H9 (cell line): ENCODE results near the gene CRCP. TPM values are rescaled to one million over a fixed set of nuclear protein-coding genes. Genes with fewer than 3 reads are reported as not detected.

ENCODE experiments used
- DNase-seq: peaks from one replicate; pipeline ENCODE4 v3.0.0-alpha.2; 2017
- H2AFZ ChIP-seq: one replicate; pipeline ENCODE4 v1.6.1; 2013; ENCODE audit warnings: mild to moderate bottlenecking, low read length, control low read depth, moderate library complexity
- H2AK5ac ChIP-seq: 2 replicates; pipeline ENCODE4 v1.6.1; 2013; ENCODE audit warnings: low read length, control low read depth, mixed read lengths; ENCODE audit not compliant: insufficient read length
- H2BK120ac ChIP-seq: one replicate; pipeline ENCODE4 v1.6.1; 2013; ENCODE audit warnings: low read depth, mild to moderate bottlenecking, low read length, control low read depth, inconsistent platforms; ENCODE audit not compliant: poor library complexity, severe bottlenecking
- H2BK12ac ChIP-seq: 2 replicates; pipeline ENCODE4 v1.6.1; 2013; ENCODE audit warnings: low read length, control low read depth, mixed read lengths, low read depth; ENCODE audit not compliant: insufficient read length
- H2BK15ac ChIP-seq: 2 replicates; pipeline ENCODE4 v1.6.1; 2013; ENCODE audit warnings: low read depth, low read length, control low read depth
- H2BK20ac ChIP-seq: one replicate; pipeline ENCODE4 v1.6.1; 2013; ENCODE audit warnings: low read depth, mild to moderate bottlenecking, low read length, control low read depth, inconsistent platforms; ENCODE audit not compliant: poor library complexity, severe bottlenecking
- H2BK5ac ChIP-seq: 2 replicates; pipeline ENCODE4 v1.6.1; 2013; ENCODE audit warnings: low read length, control low read depth, mixed read lengths; ENCODE audit not compliant: insufficient read length
- H3K14ac ChIP-seq: 2 replicates; pipeline ENCODE4 v1.6.1; 2013; ENCODE audit warnings: low read length, control low read depth; ENCODE audit not compliant: insufficient read depth
- H3K18ac ChIP-seq: 2 replicates; pipeline ENCODE4 v1.6.1; 2013; ENCODE audit warnings: low read depth, mild to moderate bottlenecking, mixed read lengths, low read length, control low read depth; ENCODE audit not compliant: insufficient read length
- H3K23ac ChIP-seq: 2 replicates; pipeline ENCODE4 v1.6.1; 2013; ENCODE audit warnings: low read length, control low read depth, mixed read lengths, low read depth; ENCODE audit not compliant: insufficient read length
- H3K23me2 ChIP-seq: 2 replicates; pipeline ENCODE4 v1.6.1; 2013; ENCODE audit warnings: low read depth, mild to moderate bottlenecking, mixed read lengths, low read length, control low read depth; ENCODE audit not compliant: insufficient read length, poor library complexity, severe bottlenecking
- H3K27ac ChIP-seq: 2 replicates; pipeline ENCODE4 v1.5.1; 2013; ENCODE audit warnings: low read length, control low read depth, mixed read lengths, low read depth; ENCODE audit not compliant: insufficient read length
- H3K27me3 ChIP-seq: 2 replicates; pipeline ENCODE4 v1.6.1; 2013; ENCODE audit warnings: low read length, control low read depth, inconsistent platforms; ENCODE audit not compliant: insufficient read depth
- H3K4ac ChIP-seq: 2 replicates; pipeline ENCODE4 v1.6.1; 2013; ENCODE audit warnings: low read depth, mild to moderate bottlenecking, control low read depth, inconsistent platforms, low read length, moderate library complexity
- H3K4me1 ChIP-seq: 2 replicates; pipeline ENCODE4 v1.6.1; 2013; ENCODE audit warnings: low read length, control low read depth, inconsistent platforms; ENCODE audit not compliant: insufficient read depth
- H3K4me2 ChIP-seq: 2 replicates; pipeline ENCODE4 v1.6.1; 2013; ENCODE audit warnings: low read length, control low read depth, mixed read lengths; ENCODE audit not compliant: insufficient read length, insufficient read depth
- H3K56ac ChIP-seq: 2 replicates; pipeline ENCODE4 v1.6.1; 2013; ENCODE audit warnings: low read depth, mild to moderate bottlenecking, mixed read lengths, low read length, control low read depth; ENCODE audit not compliant: insufficient read length
- H3K79me1 ChIP-seq: 2 replicates; pipeline ENCODE4 v1.6.1; 2013; ENCODE audit warnings: low read depth, mild to moderate bottlenecking, moderate library complexity, low read length, control low read depth, inconsistent platforms; ENCODE audit not compliant: insufficient read depth, poor library complexity, severe bottlenecking
- H3K79me2 ChIP-seq: 2 replicates; pipeline ENCODE4 v1.6.1; 2013; ENCODE audit warnings: low read length, control low read depth, inconsistent platforms; ENCODE audit not compliant: insufficient read depth
- H3K9ac ChIP-seq: 2 replicates; pipeline ENCODE4 v1.6.1; 2013; ENCODE audit warnings: low read length, control low read depth, mixed read lengths; ENCODE audit not compliant: insufficient read length; ENCODE audit errors: extremely low read depth
- H3K9me3 ChIP-seq: one replicate; pipeline ENCODE4 v1.6.1; 2013; ENCODE audit warnings: low read depth, low read length, inconsistent platforms; ENCODE audit not compliant: control insufficient read depth
- H3T11ph ChIP-seq: one replicate; pipeline ENCODE4 v1.6.1; 2013; ENCODE audit warnings: mild to moderate bottlenecking, low read length, control low read depth, inconsistent platforms
- H4K20me1 ChIP-seq: one replicate; pipeline ENCODE4 v1.6.1; 2013; ENCODE audit not compliant: control insufficient read depth, insufficient read length, insufficient read depth
- H4K5ac ChIP-seq: 2 replicates; pipeline ENCODE4 v1.6.1; 2013; ENCODE audit warnings: low read depth, mild to moderate bottlenecking, mixed read lengths, low read length, control low read depth; ENCODE audit not compliant: insufficient read length
- H4K8ac ChIP-seq: replicated peaks from 2 replicates; pipeline ENCODE4 v1.6.1; 2013; ENCODE audit warnings: low read length, control low read depth, mixed read lengths, low read depth; ENCODE audit not compliant: insufficient read length
- H4K91ac ChIP-seq: 2 replicates; pipeline ENCODE4 v1.6.1; 2013; ENCODE audit warnings: low read depth, mild to moderate bottlenecking, moderate library complexity, mixed read lengths, low read length, control low read depth; ENCODE audit not compliant: insufficient read length
- H3K27ac Mint-ChIP-seq, 3 experiments: 2 replicates in 2 of 3; 3 replicates in 1 of 3; pipeline ENCODE4 v1.8.0; 2020 to 2021; ENCODE audit warnings: mixed read lengths in 3 of 3, mild to moderate bottlenecking in 1 of 3, moderate library complexity in 1 of 3
- H3K27me3 Mint-ChIP-seq: 2 replicates; pipeline ENCODE4 v1.8.0; 2021; ENCODE audit warnings: low read depth, mild to moderate bottlenecking, moderate library complexity, mixed read lengths
- H3K36me3 Mint-ChIP-seq, 3 experiments: 2 replicates in 2 of 3; 3 replicates in 1 of 3; pipeline ENCODE4 v1.8.0; 2020 to 2021; ENCODE audit warnings: low read depth in 3 of 3, mixed read lengths in 3 of 3; ENCODE audit not compliant: insufficient read depth in 1 of 3
- H3K4me1 Mint-ChIP-seq, 2 experiments: 2 replicates each; pipeline ENCODE4 v1.8.0; 2020; ENCODE audit warnings: mixed read lengths in 2 of 2
- H3K4me3 Mint-ChIP-seq, 2 experiments: 2 replicates in 1 of 2; 3 replicates in 1 of 2; pipeline ENCODE4 v1.8.0; 2020 to 2021; ENCODE audit warnings: mild to moderate bottlenecking in 2 of 2, mixed read lengths in 2 of 2, moderate library complexity in 1 of 2
- H3K9me3 Mint-ChIP-seq, 2 experiments: 2 replicates in 1 of 2; 3 replicates in 1 of 2; pipeline ENCODE4 v1.8.0; 2020; ENCODE audit warnings: mild to moderate bottlenecking in 2 of 2, mixed read lengths in 2 of 2, moderate library complexity in 1 of 2
- CTCF ChIP-seq: fragments of 200-600 bp; sonication (generic); conservative IDR thresholded peaks from 3 replicates; pipeline ENCODE4 v1.8.0; 2021; ENCODE audit warnings: antibody characterized with exemption, mild to moderate bottlenecking
- WGBS: extraction: QIAGEN DNeasy Blood & Tissue Kit; methylation state at CpG from one replicate; pipeline ENCODE4 v1.1.7; 2013; ENCODE audit warnings: missing lambda C conversion rate, low lambda C conversion rate, mixed read lengths; ENCODE audit not compliant: insufficient read length; ENCODE audit errors: extremely low coverage; 5-methylcytosine and 5-hydroxymethylcytosine counted together
- total RNA-seq: library from RNA; stranded (reverse); gene quantifications from 2 replicates; pipeline ENCODE4 v1.2.1, GENCODE V29; 2021

The CRCP gene
- total RNA-seq, 1 experiment from 2014 or later, result 39.0 TPM

GRCh38 chr7:66119245-66119850 is 4.7 kb downstream of the CRCP start:
- no peaks in the 10 kb centered on the region for H3K9me3 ChIP-seq
- no peak overlapping the region for H2BK5ac ChIP-seq
- no peak overlapping the region for H3K9ac ChIP-seq
- no peak overlapping the region for H4K5ac ChIP-seq
- Mint-ChIP-seq H3K9me3 (no peaks in the 10 kb centered on the region; a peak in 1 of 5 replicates), H3K4me1 (peaks cover 16 to 20% of the 10 kb centered on the region in 2 experiments), H3K4me3 (no peak overlapping the region), H3K36me3 (peaks cover 4 to 9% (median 4%) of the 10 kb centered on the region in 3 experiments; a peak in 5 of 7 replicates), H3K27ac (peak overlapping the region in 2 of 3 experiments; percentile 7 to 63; a peak in 2 of 7 replicates), H3K27me3 (no peaks in the 10 kb centered on the region)
- H2BK12ac ChIP-seq, result no peak overlapping the region
- H4K8ac ChIP-seq, result no peak overlapping the region
- no peak overlapping the region for H3K23ac ChIP-seq
- no peak overlapping the region for H4K91ac ChIP-seq
- H3K56ac ChIP-seq, result no peak overlapping the region
- no peaks in the 10 kb centered on the region for H3K27me3 ChIP-seq
- H3K23me2 ChIP-seq, result no peaks in the 10 kb centered on the region
- no peak overlapping the region for H2BK15ac ChIP-seq
- no peak overlapping the region for H3K4me2 ChIP-seq
- H3K4me1 ChIP-seq, result no peaks in the 10 kb centered on the region; the same call in 1 of the 2 replicates
- H3K27ac ChIP-seq, result no peak overlapping the region
- H2AK5ac ChIP-seq, result no peak overlapping the region
- WGBS, result no CpG with 5 or more reads among the region's 4 CpGs
- DNase-seq, result no peak
- no peak overlapping the region for H3T11ph ChIP-seq
- H3K79me2 ChIP-seq, result peaks cover 32% of the 10 kb centered on the region; the same call in 1 of the 2 replicates
- H3K79me1 ChIP-seq, result peaks cover 13% of the 10 kb centered on the region
- H2BK20ac ChIP-seq, result no peak overlapping the region
- H3K18ac ChIP-seq, result no peak overlapping the region
- TF ChIP-seq CTCF, result no peak
- no peak overlapping the region for H2AFZ ChIP-seq
- H2BK120ac ChIP-seq, result no peak overlapping the region
- no peak overlapping the region for H3K4ac ChIP-seq
- no peak overlapping the region for H3K14ac ChIP-seq
- H4K20me1 ChIP-seq, result no peaks in the 10 kb centered on the region
